Measurements from ENCODE around the gene RGL1. TPM values are rescaled to one million over a fixed set of nuclear protein-coding genes. Genes with fewer than 3 reads are reported as not detected.

Gene RGL1
- total RNA-seq, 4 donors from 2014 or later, result 4.0 to 5.1 (median 4.8) TPM

GRCh38 chr1:183804387-183804786, 533 bp upstream of the RGL1 start:
- Histone ChIP-seq H3K9me3 (peaks cover 0 to 4% (median 0%) of the 10 kb centered on the region in 3 donors), H3K4me1 (peaks cover 5 to 9% of the 10 kb centered on the region in 2 donors), H3K4me3 (peak overlapping the region; percentile 57 to 70 (median 60)), H3K27ac (peak overlapping the region; percentile 36 to 71 (median 52)), H3K36me3 (no peaks in the 10 kb centered on the region), H3K27me3 (no peaks in the 10 kb centered on the region)
- in situ Hi-C loops (cut with MboI; ENCODE audit: low sequenced_read_pairs in 4 of 4) (loop anchor here in 1 of 4 donors (10.0 kb wide), 1 partner anchor 110 kb away; no protein-coding TSS in a partner anchor), intact Hi-C loops (cut with DNase I; ENCODE audit: low total_unique reads) (loop anchor here (10.0 kb wide), 1 partner anchor 110 kb away; no protein-coding TSS in a partner anchor)
- ATAC-seq (no peak), DNase-seq (no peak)
- no peak for TF ChIP-seq CTCF (IDR thresholded peaks at IDR 0.05 in 4 of 5, conservative IDR thresholded peaks at IDR 0.05 in 1 of 5)
- no peak for TF ChIP-seq POLR2A (IDR thresholded peaks at IDR 0.05)

GRCh38 chr1:183806125-183806524, 1.2 kb downstream of the RGL1 start:
- no peak for ATAC-seq
- peaks cover 0 to 4% (median 0%) of the 10 kb centered on the region in 3 donors for H3K9me3 ChIP-seq
- intact Hi-C loops (cut with DNase I; ENCODE audit: low total_unique reads) (loop anchor here (10.0 kb wide), 1 partner anchor 109 kb away; no protein-coding TSS in a partner anchor), in situ Hi-C loops (cut with MboI; ENCODE audit: low sequenced_read_pairs in 4 of 4) (loop anchor here in 1 of 4 donors (10.0 kb wide), 1 partner anchor 109 kb away; no protein-coding TSS in a partner anchor)
- H3K4me1 ChIP-seq, result peaks cover 5 to 9% of the 10 kb centered on the region in 2 donors
- H3K36me3 ChIP-seq, result no peaks in the 10 kb centered on the region
- TF ChIP-seq CTCF (IDR thresholded peaks at IDR 0.05 in 4 of 5, conservative IDR thresholded peaks at IDR 0.05 in 1 of 5), result no peak
- no peak for TF ChIP-seq POLR2A (IDR thresholded peaks at IDR 0.05)
- no peak for DNase-seq
- H3K4me3 ChIP-seq, result peak overlapping the region; percentile 57 to 70 (median 60)
- no peaks in the 10 kb centered on the region for H3K27me3 ChIP-seq
- peak overlapping the region in 2 of 4 donors; percentile 15 to 71 for H3K27ac ChIP-seq

GRCh38 chr1:183806675-183807074, 1.8 kb downstream of the RGL1 start:
- Histone ChIP-seq H3K9me3 (peaks cover 0 to 4% (median 0%) of the 10 kb centered on the region in 3 donors), H3K4me1 (peaks cover 5 to 9% of the 10 kb centered on the region in 2 donors), H3K4me3 (peak overlapping the region; percentile 57 to 70 (median 60)), H3K27ac (peak overlapping the region in 2 of 4 donors; percentile 15 to 71), H3K36me3 (no peaks in the 10 kb centered on the region), H3K27me3 (no peaks in the 10 kb centered on the region)
- intact Hi-C loops (cut with DNase I; ENCODE audit: low total_unique reads) (loop anchor here (10.0 kb wide), 1 partner anchor 108 kb away; no protein-coding TSS in a partner anchor), in situ Hi-C loops (cut with MboI; ENCODE audit: low sequenced_read_pairs in 4 of 4) (loop anchor here in 1 of 4 donors (10.0 kb wide), 1 partner anchor 108 kb away; no protein-coding TSS in a partner anchor)
- ATAC-seq (no peak), DNase-seq (no peak)
- TF ChIP-seq POLR2A (IDR thresholded peaks at IDR 0.05) (no peak), CTCF (IDR thresholded peaks at IDR 0.05 in 4 of 5, conservative IDR thresholded peaks at IDR 0.05 in 1 of 5) (no peak)

GRCh38 chr1:183807549-183808168, 2.7 kb downstream of the RGL1 start:
- Histone ChIP-seq H3K4me1 (peaks cover 5 to 9% of the 10 kb centered on the region in 2 donors), H3K27ac (peak overlapping the region in 2 of 4 donors; percentile 3 to 27), H3K36me3 (no peaks in the 10 kb centered on the region), H3K9me3 (no peaks in the 10 kb centered on the region), H3K27me3 (no peaks in the 10 kb centered on the region), H3K4me3 (peak overlapping the region in 1 of 4 donors; percentile 62)
- ATAC-seq (no peak), DNase-seq (peak in 1 of 2 donors; percentile 13)
- no peak for TF ChIP-seq POLR2A (IDR thresholded peaks at IDR 0.05)
- TF ChIP-seq CTCF (IDR thresholded peaks at IDR 0.05 in 4 of 5, conservative IDR thresholded peaks at IDR 0.05 in 1 of 5), result no peak
- intact Hi-C loops (cut with DNase I; ENCODE audit: low total_unique reads) (loop anchor here (10.0 kb wide), 1 partner anchor 107 kb away; no protein-coding TSS in a partner anchor), in situ Hi-C loops (cut with MboI; ENCODE audit: low sequenced_read_pairs in 4 of 4) (loop anchor here in 1 of 4 donors (10.0 kb wide), 1 partner anchor 107 kb away; no protein-coding TSS in a partner anchor)
